Endothelial cell of umbilical vein (primary cell): Measurements from ENCODE around the gene KRTAP5-2. TPM values are rescaled to one million over a fixed set of nuclear protein-coding genes. Genes with fewer than 3 reads are reported as not detected.

Experiments
- BruUV-seq: library from RNA; stranded (reverse); fragments of 400-500 nt; replicated peaks from 2 replicates; lab custom pipeline; 2021; lab: Mats Ljungman, UMichigan
- CTCF ChIA-PET: fragments of 300-600, 350-600 bp; sonication (Branson Sonifier 250); formaldehyde crosslinking; loops from one replicate; lab custom pipeline; 2021; ENCODE audit warnings: antibody characterized with exemption, inconsistent platforms; lab: Charles Lee
- POLR2A ChIA-PET: fragments of 300-600, 350-600 bp; sonication (Branson Sonifier 250); formaldehyde crosslinking; loops from one replicate; lab custom pipeline; 2021; ENCODE audit warnings: antibody characterized with exemption, inconsistent platforms; lab: Charles Lee
- DNase-seq: peaks from one replicate; pipeline ENCODE4 v3.0.0-alpha.2; 2011; ENCODE audit warnings: low read depth, low spot score
- FAIRE-seq: peaks from 2 replicates; lab custom pipeline; 2011; peaks lifted over from hg19 to GRCh38; lab: Jason Lieb, UNC
- H2AFZ ChIP-seq: 2 replicates; pipeline ENCODE4 v1.6.0; 2012; ENCODE audit warnings: low read depth, low read length, control low read depth, inconsistent platforms
- H3K27ac ChIP-seq: 2 replicates; pipeline ENCODE4 v1.5.1; 2011; ENCODE audit warnings: low read depth, mild to moderate bottlenecking, control low read depth, low read length, moderate library complexity; ENCODE audit not compliant: insufficient read depth
- H3K27me3 ChIP-seq, 2 experiments: 2 replicates each; pipeline versions ENCODE4 v1.6.0 to v1.6.1; 2011; ENCODE audit warnings: low read length in 2 of 2, mixed read lengths in 1 of 2; ENCODE audit not compliant: control insufficient read depth in 2 of 2, insufficient read depth in 2 of 2
- H3K36me3 ChIP-seq, 2 experiments: 2 replicates in 1 of 2; 3 replicates in 1 of 2; pipeline ENCODE4 v1.5.1; 2011; ENCODE audit warnings: low read length in 2 of 2, mild to moderate bottlenecking in 1 of 2, moderate library complexity in 1 of 2; ENCODE audit not compliant: control insufficient read depth in 2 of 2, insufficient read depth in 2 of 2; ENCODE audit errors: extremely low read depth in 1 of 2
- H3K4me1 ChIP-seq: 3 replicates; pipeline ENCODE4 v1.5.1; 2011; ENCODE audit warnings: mild to moderate bottlenecking, low read length; ENCODE audit not compliant: control insufficient read depth, insufficient read depth; ENCODE audit errors: extremely low read depth
- H3K4me2 ChIP-seq: 2 replicates; pipeline ENCODE4 v1.6.1; 2011; ENCODE audit warnings: low read length, control low read depth, mixed read lengths; ENCODE audit not compliant: insufficient read depth
- H3K4me3 ChIP-seq, 3 experiments: fragments of 200-600 bp in 1 of 3; sonication (generic), shearing (Covaris generic) in 1 of 3; replicated peaks in 1 of 3; 2 replicates each; pipeline ENCODE4 v1.5.1; 2011 to 2016; ENCODE audit warnings: control low read depth in 3 of 3, low read length in 3 of 3, mild to moderate bottlenecking in 2 of 3, inconsistent platforms in 1 of 3, low read depth in 1 of 3, moderate library complexity in 1 of 3; ENCODE audit not compliant: insufficient read depth in 1 of 3
- H3K79me2 ChIP-seq: 2 replicates; pipeline ENCODE4 v1.6.0; 2012; ENCODE audit warnings: low read length, inconsistent platforms; ENCODE audit not compliant: control insufficient read depth, insufficient read depth
- H3K9ac ChIP-seq: replicated peaks from 2 replicates; pipeline ENCODE3; 2011; ENCODE audit warnings: low read length, control low read depth; ENCODE audit not compliant: insufficient read depth; ENCODE audit errors: extremely low read depth
- H3K9me1 ChIP-seq: replicated peaks from 3 replicates; pipeline ENCODE4 v1.6.0; 2011; ENCODE audit warnings: mild to moderate bottlenecking, low read length; ENCODE audit not compliant: control insufficient read depth, insufficient read depth; ENCODE audit errors: extremely low read depth
- H3K9me3 ChIP-seq: replicated peaks from 2 replicates; pipeline ENCODE4 v1.5.1; 2012; ENCODE audit warnings: low read length, inconsistent platforms; ENCODE audit not compliant: control insufficient read depth, insufficient read depth
- H4K20me1 ChIP-seq: replicated peaks from 2 replicates; pipeline ENCODE3; 2011; ENCODE audit warnings: mild to moderate bottlenecking, low read length; ENCODE audit not compliant: control insufficient read depth, insufficient read depth; ENCODE audit errors: extremely low read depth
- EZH2 ChIP-seq: IDR thresholded peaks from 2 replicates; pipeline ENCODE4 v1.6.1; 2012; ENCODE audit warnings: borderline replicate concordance, low read depth, mild to moderate bottlenecking, moderate library complexity, low read length, inconsistent platforms; ENCODE audit not compliant: severe bottlenecking
- FOS ChIP-seq: IDR thresholded peaks from 2 replicates; pipeline ENCODE4 v1.6.1; 2011; ENCODE audit warnings: mild to moderate bottlenecking, low read length, moderate library complexity, borderline replicate concordance; ENCODE audit not compliant: insufficient read depth
- GATA2 ChIP-seq: IDR thresholded peaks from 2 replicates; pipeline ENCODE4 v1.7.0; 2011; ENCODE audit warnings: low read depth, mild to moderate bottlenecking, moderate library complexity, mixed read lengths, low read length; ENCODE audit not compliant: insufficient read length, insufficient read depth
- JUN ChIP-seq: IDR thresholded peaks from 2 replicates; pipeline ENCODE4 v1.6.1; 2011; ENCODE audit warnings: borderline replicate concordance, low read depth; ENCODE audit not compliant: insufficient read length, insufficient read depth
- MAX ChIP-seq: IDR thresholded peaks from 2 replicates; pipeline ENCODE4 v1.6.1; 2011; ENCODE audit not compliant: insufficient read depth, insufficient read length
- MYC ChIP-seq: IDR thresholded peaks from one replicate; pipeline ENCODE4 v1.6.1; 2011; ENCODE audit warnings: mild to moderate bottlenecking, low read depth, low read length
- POLR2A ChIP-seq: IDR thresholded peaks from 2 replicates; pipeline ENCODE4 v1.6.1; 2012; ENCODE audit warnings: low read depth, mild to moderate bottlenecking, control low read depth, low read length
- POLR2AphosphoS5 ChIP-seq: IDR thresholded peaks from 2 replicates; pipeline ENCODE4 v1.6.1; 2012; ENCODE audit warnings: low read depth, mild to moderate bottlenecking, control low read depth, low read length, moderate library complexity; ENCODE audit not compliant: insufficient read depth
- dilution Hi-C: fragments of 300-500 bp; cut with MboI; formaldehyde crosslinking; loops from one replicate; pipeline ENCODE4 v1.15.0; 2019; ENCODE audit warnings: low sequenced_read_pairs; ENCODE audit not compliant: extremely low pct_ligation_motif_present
- intact Hi-C: fragments of 100-400 bp; cut with micrococcal nuclease; formaldehyde crosslinking; loops from one replicate; pipeline ENCODE4 v1.10.0; 2022
- polyA plus RNA-seq, 4 experiments: library from polyadenylated mRNA; depleted of rRNA in 3 of 4; stranded (reverse) in 3 of 4; unstranded in 1 of 4; fragments of >200 nt; gene quantifications; 2 replicates each; pipeline versions ENCODE4 v1.2.1 to v1.2.3, GENCODE V29; 2011 to 2012; ENCODE audit warnings: missing spikeins in 1 of 4
- total RNA-seq: library from RNA; stranded (reverse); gene quantifications from 2 replicates; pipeline ENCODE4 v1.2.3, GENCODE V29; 2021
- TF ChIP-seq, protein P1 (sequence below), 2 donors: IDR thresholded peaks; 1 replicate in 1 of 2; 2 replicates in 1 of 2; pipeline ENCODE4 v1.5.1; 2011; ENCODE audit warnings: low read length in 2 of 2, mild to moderate bottlenecking in 2 of 2, moderate library complexity in 2 of 2, control low read depth in 1 of 2, inconsistent platforms in 1 of 2, low read depth in 1 of 2; ENCODE audit not compliant: insufficient read depth in 1 of 2; ENCODE audit errors: extremely low read depth in 1 of 2

Gene KRTAP5-2
- total and polyA plus RNA-seq, 2 donors (not counting 3 experiments of a cell fraction or from before 2014, with no cell fraction given) = not detected

GRCh38 chr11:1640076-1640946, 42.2 kb upstream of the KRTAP5-2 start:
- Histone ChIP-seq H3K9me1 (no peaks in the 10 kb centered on the region), H3K9ac (no peak overlapping the region), H3K4me1 (peaks cover 11% of the 10 kb centered on the region), H4K20me1 (no peaks in the 10 kb centered on the region), H2AFZ (no peak overlapping the region), H3K4me3 (no peak overlapping the region), H3K9me3 (no peaks in the 10 kb centered on the region), H3K4me2 (no peak overlapping the region), H3K27ac (no peak overlapping the region), H3K27me3 (peaks cover 2 to 3% of the 10 kb centered on the region in 2 experiments), H3K79me2 (no peaks in the 10 kb centered on the region), H3K36me3 (no peaks in the 10 kb centered on the region)
- dilution Hi-C loops = no loop called here
- no TSS peak for BruUV-seq
- ChIA-PET CTCF (interaction anchor here (1.0 to 4.9 kb wide), 10 partner anchors 8 to 511 kb away, joined by 3 to 74 read pairs (median 6); partner anchors contain the start of gene KRTAP5-5), POLR2A (no interaction called here)
- no peak for FAIRE-seq
- intact Hi-C loops = no loop called here
- DNase-seq = no peak
- TF ChIP-seq, protein P1, sequence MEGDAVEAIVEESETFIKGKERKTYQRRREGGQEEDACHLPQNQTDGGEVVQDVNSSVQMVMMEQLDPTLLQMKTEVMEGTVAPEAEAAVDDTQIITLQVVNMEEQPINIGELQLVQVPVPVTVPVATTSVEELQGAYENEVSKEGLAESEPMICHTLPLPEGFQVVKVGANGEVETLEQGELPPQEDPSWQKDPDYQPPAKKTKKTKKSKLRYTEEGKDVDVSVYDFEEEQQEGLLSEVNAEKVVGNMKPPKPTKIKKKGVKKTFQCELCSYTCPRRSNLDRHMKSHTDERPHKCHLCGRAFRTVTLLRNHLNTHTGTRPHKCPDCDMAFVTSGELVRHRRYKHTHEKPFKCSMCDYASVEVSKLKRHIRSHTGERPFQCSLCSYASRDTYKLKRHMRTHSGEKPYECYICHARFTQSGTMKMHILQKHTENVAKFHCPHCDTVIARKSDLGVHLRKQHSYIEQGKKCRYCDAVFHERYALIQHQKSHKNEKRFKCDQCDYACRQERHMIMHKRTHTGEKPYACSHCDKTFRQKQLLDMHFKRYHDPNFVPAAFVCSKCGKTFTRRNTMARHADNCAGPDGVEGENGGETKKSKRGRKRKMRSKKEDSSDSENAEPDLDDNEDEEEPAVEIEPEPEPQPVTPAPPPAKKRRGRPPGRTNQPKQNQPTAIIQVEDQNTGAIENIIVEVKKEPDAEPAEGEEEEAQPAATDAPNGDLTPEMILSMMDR (IDR thresholded peaks at IDR 0.05; ENCODE audit: extremely low read depth in 1 of 2, insufficient read depth in 1 of 2, low read depth in 1 of 2, low read length in 2 of 2) = peak; percentile 78 to 82
- TF ChIP-seq JUN = no peak

DNA sequence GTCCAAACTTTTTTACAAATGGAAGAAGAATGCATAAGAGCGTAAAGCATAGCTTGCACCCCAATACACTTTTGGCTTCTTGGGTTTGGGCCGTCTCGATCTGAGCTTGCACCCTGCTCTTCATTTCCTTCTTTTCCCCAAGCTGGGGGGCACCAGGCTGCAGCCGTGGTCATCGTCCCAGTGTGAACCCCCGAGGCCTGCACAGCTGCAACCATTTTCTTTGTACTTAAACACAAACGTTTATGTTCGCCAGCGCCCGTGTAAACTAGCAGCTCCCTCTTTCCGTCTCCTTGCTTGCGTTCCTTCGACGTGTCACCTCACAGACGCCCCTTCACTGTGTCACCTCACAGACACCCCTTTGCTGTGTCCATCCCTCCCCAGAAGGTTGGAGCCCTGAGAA, 41.6 kb upstream of the KRTAP5-2 start:
- TF ChIP-seq MYC (no peak), FOS (no peak), JUN (no peak), POLR2A (no peak), POLR2AphosphoS5 (no peak), GATA2 (no peak), MAX (no peak), EZH2 (no peak)
- TF ChIP-seq, protein P1 (IDR thresholded peaks at IDR 0.05; ENCODE audit: extremely low read depth in 1 of 2, insufficient read depth in 1 of 2, low read depth in 1 of 2, low read length in 2 of 2) = no peak
- Histone ChIP-seq H2AFZ (no peak overlapping the region), H3K27ac (no peak overlapping the region), H3K4me1 (peaks cover 11% of the 10 kb centered on the region), H3K27me3 (peaks cover 2 to 3% of the 10 kb centered on the region in 2 experiments), H3K9ac (no peak overlapping the region), H3K36me3 (no peaks in the 10 kb centered on the region), H3K79me2 (no peaks in the 10 kb centered on the region), H3K9me1 (no peaks in the 10 kb centered on the region), H3K9me3 (no peaks in the 10 kb centered on the region), H4K20me1 (no peaks in the 10 kb centered on the region), H3K4me3 (no peak overlapping the region), H3K4me2 (no peak overlapping the region)
- intact Hi-C loops = loop anchor here (5.0 kb wide), 1 partner anchor 52 kb away; the partner anchor contains the start of gene KRTAP5-1
- dilution Hi-C loops = no loop called here
- BruUV-seq = no TSS peak
- DNase-seq (no peak), FAIRE-seq (no peak)
- ChIA-PET CTCF (interaction anchor here (0.7 to 4.9 kb wide), 16 partner anchors 9 to 524 kb away, joined by 3 to 74 read pairs (median 4); partner anchors contain the start of gene KRTAP5-5), POLR2A (no interaction called here)
